SK-N-SH (cell line): ENCODE measurements around the gene UBASH3B. TPM values are rescaled to one million over a fixed set of nuclear protein-coding genes. Genes with fewer than 3 reads are reported as not detected.
"Not testable (repeated sequence)": the region's sequence is repeated elsewhere in the genome, so short reads cannot be mapped to it uniquely, and the experiment has no call there.

Source experiments
- CTCF ChIA-PET: fragments of 300-600, 350-600 bp; formaldehyde crosslinking; extraction: SDS; loops from one replicate; lab custom pipeline; 2021; lab: Yijun Ruan, JAX
- POLR2A ChIA-PET: fragments of 350-600 bp; sonication (Branson Sonifier 250); formaldehyde crosslinking; extraction: SDS; loops from one replicate; lab custom pipeline; 2020; ENCODE audit warnings: antibody characterized with exemption, inconsistent platforms; lab: Yijun Ruan, JAX
- DNase-seq: peaks from one replicate; pipeline ENCODE4 v3.0.0; 2012
- H2AFZ ChIP-seq: fragments of 200-600 bp; sonication (generic); 2 replicates; pipeline ENCODE4 v1.8.1; 2016; ENCODE audit warnings: antibody characterized with exemption, mild to moderate bottlenecking, low read depth
- H3F3A ChIP-seq: fragments of 200-600 bp; sonication (generic); replicated peaks from 2 replicates; pipeline ENCODE3; 2016; ENCODE audit warnings: antibody characterized with exemption, mild to moderate bottlenecking; ENCODE audit not compliant: insufficient read depth
- H3K27ac ChIP-seq, 2 experiments: fragments of 200-500 bp in 1 of 2; fragments of 200-600 bp in 1 of 2; sonication (Bioruptor generic) in 1 of 2; sonication (generic), shearing (Covaris generic) in 1 of 2; 2 replicates each; pipeline versions ENCODE4 v1.5.1 to v1.6.1; 2014 to 2016; ENCODE audit warnings: low read depth in 2 of 2, inconsistent platforms in 1 of 2, low read length in 1 of 2, mild to moderate bottlenecking in 1 of 2, mixed read lengths in 1 of 2
- H3K27me3 ChIP-seq: fragments of 200-600 bp; sonication (generic), shearing (Covaris generic); 2 replicates; pipeline ENCODE4 v1.6.1; 2016; ENCODE audit warnings: mixed run types; ENCODE audit not compliant: insufficient read depth
- H3K36me3 ChIP-seq, 2 experiments: fragments of 200-500 bp in 1 of 2; fragments of 200-600 bp in 1 of 2; sonication (Bioruptor generic) in 1 of 2; sonication (generic) in 1 of 2; replicated peaks in 1 of 2; 2 replicates each; pipeline versions ENCODE3 to v1.5.1; 2014 to 2016; ENCODE audit warnings: low read length in 1 of 2, mild to moderate bottlenecking in 1 of 2; ENCODE audit not compliant: insufficient read depth in 2 of 2, control insufficient read depth in 1 of 2
- H3K4me1 ChIP-seq, 2 experiments: fragments of 200-500 bp in 1 of 2; fragments of 200-600 bp in 1 of 2; sonication (Bioruptor generic) in 1 of 2; sonication (generic), shearing (Covaris generic) in 1 of 2; 2 replicates each; pipeline versions ENCODE4 v1.5.1 to v1.6.1; 2014 to 2016; ENCODE audit warnings: low read depth in 1 of 2, low read length in 1 of 2, mixed run types in 1 of 2; ENCODE audit not compliant: insufficient read depth in 2 of 2, control insufficient read depth in 1 of 2
- H3K4me2 ChIP-seq: fragments of 200-600 bp; sonication (generic), shearing (Covaris generic); 2 replicates; pipeline ENCODE4 v1.6.1; 2017; ENCODE audit warnings: mixed run types
- H3K4me3 ChIP-seq, 2 experiments: fragments of 200-500 bp in 1 of 2; fragments of 200-600 bp in 1 of 2; sonication (Bioruptor generic) in 1 of 2; sonication (generic), shearing (Covaris generic) in 1 of 2; 2 replicates each; pipeline versions ENCODE4 v1.5.1 to v1.8.1; 2014 to 2016; ENCODE audit warnings: low read depth in 2 of 2, inconsistent platforms in 1 of 2, low read length in 1 of 2, mild to moderate bottlenecking in 1 of 2, mixed read lengths in 1 of 2, moderate library complexity in 1 of 2
- H3K79me2 ChIP-seq: fragments of 200-600 bp; sonication (generic); 2 replicates; pipeline ENCODE4 v1.8.1; 2017; ENCODE audit warnings: mild to moderate bottlenecking; ENCODE audit not compliant: insufficient read depth
- H3K9ac ChIP-seq: fragments of 200-600 bp; sonication (generic); 2 replicates; pipeline ENCODE4 v1.6.1; 2017; ENCODE audit warnings: mixed run types
- H3K9me2 ChIP-seq: fragments of 200-600 bp; sonication (generic); 2 replicates; pipeline ENCODE4 v1.6.1; 2017; ENCODE audit warnings: mixed run types
- H3K9me3 ChIP-seq: fragments of 200-600 bp; sonication (generic); 2 replicates; pipeline ENCODE4 v1.6.1; 2017; ENCODE audit warnings: mixed run types, mild to moderate bottlenecking, moderate library complexity
- H4K20me1 ChIP-seq: fragments of 200-600 bp; sonication (generic); 2 replicates; pipeline ENCODE4 v1.6.1; 2017; ENCODE audit warnings: mild to moderate bottlenecking, mixed run types; ENCODE audit not compliant: insufficient read depth
- CHD2 ChIP-seq: fragments of 150-350 bp; IDR thresholded peaks from 2 replicates; pipeline ENCODE4 v1.6.1; 2018; ENCODE audit warnings: low read length; ENCODE audit not compliant: partially characterized antibody
- GATA2 ChIP-seq: sonication (generic); formaldehyde crosslinking; IDR thresholded peaks from 2 replicates; pipeline ENCODE4 v1.5.0; 2020; ENCODE audit warnings: mild to moderate bottlenecking, missing genetic modification reagents
- MXI1 ChIP-seq: IDR thresholded peaks from 2 replicates; pipeline ENCODE4 v1.6.1; 2012; ENCODE audit warnings: mild to moderate bottlenecking, low read depth, low read length, improper control_type of control experiment
- PBX3 ChIP-seq: IDR thresholded peaks from 2 replicates; pipeline ENCODE4; 2012
- TCF12 ChIP-seq: IDR thresholded peaks from 2 replicates; pipeline ENCODE4 v1.4.0; 2012
- YY1 ChIP-seq: IDR thresholded peaks from 2 replicates; pipeline ENCODE4 v1.4.0; 2012; ENCODE audit warnings: low read depth, mild to moderate bottlenecking
- ZBTB33 ChIP-seq: IDR thresholded peaks from 2 replicates; pipeline ENCODE4 v1.4.0; 2012; ENCODE audit warnings: low read depth, borderline replicate concordance
- WGBS: methylation state at CpG from one replicate; pipeline ENCODE4 v1.1.6; 2017; ENCODE audit warnings: low lambda C conversion rate; 5-methylcytosine and 5-hydroxymethylcytosine counted together
- polyA plus RNA-seq, 3 experiments: library from polyadenylated mRNA; depleted of rRNA; stranded (reverse); fragments of >200 nt; gene quantifications; 2 replicates each; pipeline ENCODE4 v1.2.3, GENCODE V29; 2012
- TF ChIP-seq, protein P1 (sequence below): IDR thresholded peaks from 2 replicates; pipeline ENCODE4 v1.6.1; 2012; ENCODE audit warnings: mild to moderate bottlenecking, low read depth, low read length, moderate library complexity

Gene UBASH3B
- polyA plus RNA-seq, 1 of the 3 experiments (the other 2 are of a cell fraction): 10.4 TPM

GRCh38 chr11:122655527-122656072, at the start of gene UBASH3B (continued):
- TF ChIP-seq ZBTB33 (0 out of 2 replicates have a peak, but pooled peaks have one; percentile 27), YY1 (no peak), PBX3 (peak; percentile 42), GATA2 (no peak), TCF12 (peak; percentile 23; the same call in 1 of the 2 replicates), CHD2 (no peak), MXI1 (0 out of 2 replicates have a peak, but pooled peaks have one; percentile 25)
- TF ChIP-seq, protein P1, sequence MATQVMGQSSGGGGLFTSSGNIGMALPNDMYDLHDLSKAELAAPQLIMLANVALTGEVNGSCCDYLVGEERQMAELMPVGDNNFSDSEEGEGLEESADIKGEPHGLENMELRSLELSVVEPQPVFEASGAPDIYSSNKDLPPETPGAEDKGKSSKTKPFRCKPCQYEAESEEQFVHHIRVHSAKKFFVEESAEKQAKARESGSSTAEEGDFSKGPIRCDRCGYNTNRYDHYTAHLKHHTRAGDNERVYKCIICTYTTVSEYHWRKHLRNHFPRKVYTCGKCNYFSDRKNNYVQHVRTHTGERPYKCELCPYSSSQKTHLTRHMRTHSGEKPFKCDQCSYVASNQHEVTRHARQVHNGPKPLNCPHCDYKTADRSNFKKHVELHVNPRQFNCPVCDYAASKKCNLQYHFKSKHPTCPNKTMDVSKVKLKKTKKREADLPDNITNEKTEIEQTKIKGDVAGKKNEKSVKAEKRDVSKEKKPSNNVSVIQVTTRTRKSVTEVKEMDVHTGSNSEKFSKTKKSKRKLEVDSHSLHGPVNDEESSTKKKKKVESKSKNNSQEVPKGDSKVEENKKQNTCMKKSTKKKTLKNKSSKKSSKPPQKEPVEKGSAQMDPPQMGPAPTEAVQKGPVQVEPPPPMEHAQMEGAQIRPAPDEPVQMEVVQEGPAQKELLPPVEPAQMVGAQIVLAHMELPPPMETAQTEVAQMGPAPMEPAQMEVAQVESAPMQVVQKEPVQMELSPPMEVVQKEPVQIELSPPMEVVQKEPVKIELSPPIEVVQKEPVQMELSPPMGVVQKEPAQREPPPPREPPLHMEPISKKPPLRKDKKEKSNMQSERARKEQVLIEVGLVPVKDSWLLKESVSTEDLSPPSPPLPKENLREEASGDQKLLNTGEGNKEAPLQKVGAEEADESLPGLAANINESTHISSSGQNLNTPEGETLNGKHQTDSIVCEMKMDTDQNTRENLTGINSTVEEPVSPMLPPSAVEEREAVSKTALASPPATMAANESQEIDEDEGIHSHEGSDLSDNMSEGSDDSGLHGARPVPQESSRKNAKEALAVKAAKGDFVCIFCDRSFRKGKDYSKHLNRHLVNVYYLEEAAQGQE: no peak

DNA sequence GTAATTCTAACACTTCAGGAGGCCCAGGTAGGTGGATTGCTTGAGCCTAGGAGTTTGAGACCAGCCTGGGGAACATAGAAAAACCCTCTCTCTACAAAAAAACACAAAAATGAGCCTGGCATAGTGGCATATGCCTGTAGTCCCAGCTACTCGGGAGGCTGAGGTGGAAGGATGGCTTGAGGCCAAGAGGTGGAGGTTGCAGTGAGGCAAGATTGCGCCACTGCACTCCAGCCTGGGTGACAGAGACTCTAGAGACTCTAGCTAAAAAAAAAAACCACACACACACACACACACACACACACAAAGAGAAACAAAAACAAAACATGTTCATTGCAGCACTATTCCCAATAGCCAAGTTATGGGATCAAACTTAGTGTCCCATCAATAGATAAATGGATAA, 48.4 kb upstream of the UBASH3B start:
- H2AFZ ChIP-seq, H4K20me1 ChIP-seq, H3K27me3 ChIP-seq, H3K9ac ChIP-seq, H3K4me3 ChIP-seq, DNase-seq, H3K79me2 ChIP-seq, H3K9me3 ChIP-seq, H3K27ac ChIP-seq, POLR2A ChIA-PET, H3F3A ChIP-seq, H3K9me2 ChIP-seq, H3K4me2 ChIP-seq, H3K4me1 ChIP-seq, H3K36me3 ChIP-seq: not testable (repeated sequence)
- 66% methylated on average over 2 of the region's 2 CpGs for WGBS
- CTCF ChIA-PET: interaction anchor here (0.6 to 1.6 kb wide), 2 partner anchors 174 to 210 kb away, joined by 3 read pairs; no protein-coding TSS in a partner anchor
